ENCODE results near the gene CNTNAP2.

- TF ChIP-seq CTCF (IDR thresholded peaks at IDR 0.05) (no peak), POLR2A (IDR thresholded peaks at IDR 0.05) (no peak)
Observed at GRCh38 chr7:148289630-148290029, 2173.0 kb downstream of the CNTNAP2 start.
